SK-N-SH (cell line): Measurements from ENCODE around the gene ASTL. TPM values are rescaled to one million over a fixed set of nuclear protein-coding genes. Genes with fewer than 3 reads are reported as not detected.

ENCODE experiments used
- CTCF ChIA-PET: fragments of 300-600, 350-600 bp; formaldehyde crosslinking; extraction: SDS; loops from one replicate; lab custom pipeline; 2021; lab: Yijun Ruan, JAX
- POLR2A ChIA-PET: fragments of 350-600 bp; sonication (Branson Sonifier 250); formaldehyde crosslinking; extraction: SDS; loops from one replicate; lab custom pipeline; 2020; ENCODE audit warnings: antibody characterized with exemption, inconsistent platforms; lab: Yijun Ruan, JAX
- DNase-seq: peaks from one replicate; pipeline ENCODE4 v3.0.0; 2012
- H2AFZ ChIP-seq: fragments of 200-600 bp; sonication (generic); 2 replicates; pipeline ENCODE4 v1.8.1; 2016; ENCODE audit warnings: antibody characterized with exemption, mild to moderate bottlenecking, low read depth
- H3F3A ChIP-seq: fragments of 200-600 bp; sonication (generic); replicated peaks from 2 replicates; pipeline ENCODE3; 2016; ENCODE audit warnings: antibody characterized with exemption, mild to moderate bottlenecking; ENCODE audit not compliant: insufficient read depth
- H3K27ac ChIP-seq, 2 experiments: fragments of 200-500 bp in 1 of 2; fragments of 200-600 bp in 1 of 2; sonication (Bioruptor generic) in 1 of 2; sonication (generic), shearing (Covaris generic) in 1 of 2; 2 replicates each; pipeline versions ENCODE4 v1.5.1 to v1.6.1; 2014 to 2016; ENCODE audit warnings: low read depth in 2 of 2, inconsistent platforms in 1 of 2, low read length in 1 of 2, mild to moderate bottlenecking in 1 of 2, mixed read lengths in 1 of 2
- H3K27me3 ChIP-seq: fragments of 200-600 bp; sonication (generic), shearing (Covaris generic); 2 replicates; pipeline ENCODE4 v1.6.1; 2016; ENCODE audit warnings: mixed run types; ENCODE audit not compliant: insufficient read depth
- H3K36me3 ChIP-seq, 2 experiments: fragments of 200-500 bp in 1 of 2; fragments of 200-600 bp in 1 of 2; sonication (Bioruptor generic) in 1 of 2; sonication (generic) in 1 of 2; replicated peaks in 1 of 2; 2 replicates each; pipeline versions ENCODE3 to v1.5.1; 2014 to 2016; ENCODE audit warnings: low read length in 1 of 2, mild to moderate bottlenecking in 1 of 2; ENCODE audit not compliant: insufficient read depth in 2 of 2, control insufficient read depth in 1 of 2
- H3K4me1 ChIP-seq, 2 experiments: fragments of 200-500 bp in 1 of 2; fragments of 200-600 bp in 1 of 2; sonication (Bioruptor generic) in 1 of 2; sonication (generic), shearing (Covaris generic) in 1 of 2; 2 replicates each; pipeline versions ENCODE4 v1.5.1 to v1.6.1; 2014 to 2016; ENCODE audit warnings: low read depth in 1 of 2, low read length in 1 of 2, mixed run types in 1 of 2; ENCODE audit not compliant: insufficient read depth in 2 of 2, control insufficient read depth in 1 of 2
- H3K4me2 ChIP-seq: fragments of 200-600 bp; sonication (generic), shearing (Covaris generic); 2 replicates; pipeline ENCODE4 v1.6.1; 2017; ENCODE audit warnings: mixed run types
- H3K4me3 ChIP-seq, 2 experiments: fragments of 200-500 bp in 1 of 2; fragments of 200-600 bp in 1 of 2; sonication (Bioruptor generic) in 1 of 2; sonication (generic), shearing (Covaris generic) in 1 of 2; 2 replicates each; pipeline versions ENCODE4 v1.5.1 to v1.8.1; 2014 to 2016; ENCODE audit warnings: low read depth in 2 of 2, inconsistent platforms in 1 of 2, low read length in 1 of 2, mild to moderate bottlenecking in 1 of 2, mixed read lengths in 1 of 2, moderate library complexity in 1 of 2
- H3K79me2 ChIP-seq: fragments of 200-600 bp; sonication (generic); 2 replicates; pipeline ENCODE4 v1.8.1; 2017; ENCODE audit warnings: mild to moderate bottlenecking; ENCODE audit not compliant: insufficient read depth
- H3K9ac ChIP-seq: fragments of 200-600 bp; sonication (generic); 2 replicates; pipeline ENCODE4 v1.6.1; 2017; ENCODE audit warnings: mixed run types
- H3K9me2 ChIP-seq: fragments of 200-600 bp; sonication (generic); 2 replicates; pipeline ENCODE4 v1.6.1; 2017; ENCODE audit warnings: mixed run types
- H3K9me3 ChIP-seq: fragments of 200-600 bp; sonication (generic); 2 replicates; pipeline ENCODE4 v1.6.1; 2017; ENCODE audit warnings: mixed run types, mild to moderate bottlenecking, moderate library complexity
- H4K20me1 ChIP-seq: fragments of 200-600 bp; sonication (generic); 2 replicates; pipeline ENCODE4 v1.6.1; 2017; ENCODE audit warnings: mild to moderate bottlenecking, mixed run types; ENCODE audit not compliant: insufficient read depth
- ELF1 ChIP-seq: IDR thresholded peaks from 2 replicates; pipeline ENCODE4 v1.4.0; 2012
- EP300 ChIP-seq, 2 experiments: IDR thresholded peaks; 2 replicates each; pipeline versions ENCODE4 v1.4.0 to v1.6.1; 2012; ENCODE audit warnings: borderline replicate concordance in 1 of 2, low read depth in 1 of 2, low read length in 1 of 2
- FOSL2 ChIP-seq: IDR thresholded peaks from 2 replicates; pipeline ENCODE4 v1.4.0; 2012; ENCODE audit warnings: low read depth, mild to moderate bottlenecking, moderate library complexity, borderline replicate concordance
- GATA2 ChIP-seq: sonication (generic); formaldehyde crosslinking; IDR thresholded peaks from 2 replicates; pipeline ENCODE4 v1.5.0; 2020; ENCODE audit warnings: mild to moderate bottlenecking, missing genetic modification reagents
- NFIC ChIP-seq: IDR thresholded peaks from 2 replicates; pipeline ENCODE4 v1.4.0; 2012; ENCODE audit warnings: borderline replicate concordance
- NRF1 ChIP-seq: IDR thresholded peaks from 2 replicates; pipeline ENCODE4 v1.6.1; 2012; ENCODE audit warnings: low read depth, mild to moderate bottlenecking, low read length
- POLR2AphosphoS5 ChIP-seq: IDR thresholded peaks from 2 replicates; pipeline ENCODE4 v1.6.1; 2012; ENCODE audit warnings: low read depth, low read length
- RAD21 ChIP-seq: IDR thresholded peaks from 2 replicates; pipeline ENCODE4 v1.6.1; 2012; ENCODE audit warnings: mild to moderate bottlenecking, low read length
- RCOR1 ChIP-seq: fragments of 150-350 bp; IDR thresholded peaks from 2 replicates; pipeline ENCODE4 v1.6.1; 2017; ENCODE audit warnings: antibody characterized with exemption, low read length
- RFX5 ChIP-seq: IDR thresholded peaks from 2 replicates; pipeline ENCODE4 v1.6.1; 2012; ENCODE audit warnings: mild to moderate bottlenecking, improper control_type of control experiment, low read length
- SIN3A ChIP-seq: IDR thresholded peaks from 2 replicates; pipeline ENCODE4 v1.6.1; 2012; ENCODE audit warnings: low read depth, mild to moderate bottlenecking, low read length, moderate library complexity, borderline replicate concordance
- SMC3 ChIP-seq: IDR thresholded peaks from 2 replicates; pipeline ENCODE4 v1.6.1; 2012; ENCODE audit warnings: low read depth, low read length, improper control_type of control experiment
- TAF1 ChIP-seq: IDR thresholded peaks from 2 replicates; pipeline ENCODE4 v1.6.1; 2012; ENCODE audit warnings: low read depth, mild to moderate bottlenecking, low read length, moderate library complexity, borderline replicate concordance
- TCF12 ChIP-seq: IDR thresholded peaks from 2 replicates; pipeline ENCODE4 v1.4.0; 2012
- WGBS: methylation state at CpG from one replicate; pipeline ENCODE4 v1.1.6; 2017; ENCODE audit warnings: low lambda C conversion rate; 5-methylcytosine and 5-hydroxymethylcytosine counted together
- polyA plus RNA-seq, 3 experiments: library from polyadenylated mRNA; depleted of rRNA; stranded (reverse); fragments of >200 nt; gene quantifications; 2 replicates each; pipeline ENCODE4 v1.2.3, GENCODE V29; 2012
- TF ChIP-seq, protein P1 (sequence below): IDR thresholded peaks from 2 replicates; pipeline ENCODE4 v1.4.0; 2012; ENCODE audit warnings: low read depth
- TF ChIP-seq, protein P2 (sequence below): IDR thresholded peaks from 2 replicates; pipeline ENCODE4 v1.4.0; 2012; ENCODE audit warnings: low read depth, borderline replicate concordance
- TF ChIP-seq, protein P3 (sequence below): IDR thresholded peaks from 2 replicates; pipeline ENCODE4; 2012
- TF ChIP-seq, protein P4 (sequence below): fragments of 150-350 bp; IDR thresholded peaks from 2 replicates; pipeline ENCODE4 v1.6.1; 2016; ENCODE audit warnings: mild to moderate bottlenecking, low read depth, low read length
- TF ChIP-seq, protein P5 (sequence below): fragments of 150-350 bp; IDR thresholded peaks from 2 replicates; pipeline ENCODE4 v1.6.1; 2017; ENCODE audit warnings: antibody characterized with exemption, low read length, low read depth, borderline replicate concordance

ASTL gene
- polyA plus RNA-seq, 1 of the 3 experiments (the other 2 are of a cell fraction), result not detected

DNA sequence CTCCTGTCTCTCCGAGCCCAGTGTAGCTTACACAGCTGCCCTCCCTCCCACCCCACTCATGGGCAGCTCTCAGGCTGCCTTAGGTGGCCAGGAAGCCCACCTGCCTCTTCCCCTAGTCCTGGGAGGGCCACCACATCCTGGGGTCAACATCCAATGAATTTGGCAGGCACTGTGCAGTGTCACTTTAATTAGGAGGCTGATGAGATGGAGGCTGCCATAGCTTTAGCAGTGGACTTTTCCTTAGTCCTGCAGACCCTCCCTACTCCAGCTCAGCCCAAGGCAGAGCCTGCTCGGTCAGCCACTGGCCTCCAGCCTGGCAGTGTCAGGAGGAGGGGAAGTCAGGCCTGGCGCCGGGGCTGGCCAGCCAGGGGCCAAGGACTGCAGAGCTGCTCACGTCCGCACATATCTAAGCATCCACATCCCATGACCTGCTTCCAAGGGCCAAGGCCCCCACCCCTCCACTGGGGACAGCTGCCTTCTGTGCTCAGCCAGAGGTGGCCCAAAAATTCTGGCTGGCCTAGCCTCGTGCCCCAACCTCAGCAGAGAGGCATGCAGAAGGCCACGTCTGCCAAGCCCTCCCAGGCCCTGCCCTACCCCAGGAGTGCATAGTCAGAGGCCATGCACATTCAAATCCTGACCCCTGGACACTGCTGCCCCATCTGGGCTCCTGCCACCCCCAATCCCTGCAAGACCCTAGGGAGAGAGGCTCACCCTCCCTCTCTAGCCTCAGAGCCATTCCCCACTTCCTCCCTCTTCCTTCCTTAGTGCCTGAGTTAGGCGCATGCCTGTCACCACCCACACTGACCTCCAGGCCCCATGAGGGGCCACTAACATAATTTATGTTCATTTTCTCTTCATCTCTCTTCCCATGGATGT lies 55.0 kb downstream of the ASTL start:
- Histone ChIP-seq H3K27me3 (no peaks in the 10 kb centered on the region), H2AFZ (no peak overlapping the region), H3K4me3 (no peak overlapping the region), H3K9ac (no peak overlapping the region), H3F3A (no peaks in the 10 kb centered on the region), H4K20me1 (no peaks in the 10 kb centered on the region), H3K79me2 (no peaks in the 10 kb centered on the region), H3K27ac (no peak overlapping the region), H3K9me3 (no peaks in the 10 kb centered on the region; the same call in 1 of the 2 replicates), H3K9me2 (no peaks in the 10 kb centered on the region), H3K36me3 (no peaks in the 10 kb centered on the region), H3K4me1 (peaks cover 0 to 16% of the 10 kb centered on the region in 2 experiments; a peak in 1 of 4 replicates), H3K4me2 (no peak overlapping the region)
- ChIA-PET CTCF (interaction anchor here (1.3 to 2.3 kb wide), 3 partner anchors 10 to 91 kb away, joined by 3 to 8 read pairs (median 4); no protein-coding TSS in a partner anchor), POLR2A (no interaction called here)
- 77% methylated on average over 6 of the region's 9 CpGs for WGBS
- TF ChIP-seq TCF12, result no peak
- TF ChIP-seq, protein P1, sequence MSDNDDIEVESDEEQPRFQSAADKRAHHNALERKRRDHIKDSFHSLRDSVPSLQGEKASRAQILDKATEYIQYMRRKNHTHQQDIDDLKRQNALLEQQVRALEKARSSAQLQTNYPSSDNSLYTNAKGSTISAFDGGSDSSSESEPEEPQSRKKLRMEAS, result no peak
- TF ChIP-seq RCOR1, result no peak
- no peak for TF ChIP-seq NRF1
- TF ChIP-seq TAF1, result no peak
- TF ChIP-seq RFX5, result no peak
- TF ChIP-seq, protein P2, sequence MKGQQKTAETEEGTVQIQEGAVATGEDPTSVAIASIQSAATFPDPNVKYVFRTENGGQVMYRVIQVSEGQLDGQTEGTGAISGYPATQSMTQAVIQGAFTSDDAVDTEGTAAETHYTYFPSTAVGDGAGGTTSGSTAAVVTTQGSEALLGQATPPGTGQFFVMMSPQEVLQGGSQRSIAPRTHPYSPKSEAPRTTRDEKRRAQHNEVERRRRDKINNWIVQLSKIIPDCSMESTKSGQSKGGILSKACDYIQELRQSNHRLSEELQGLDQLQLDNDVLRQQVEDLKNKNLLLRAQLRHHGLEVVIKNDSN, result no peak
- TF ChIP-seq, protein P3, sequence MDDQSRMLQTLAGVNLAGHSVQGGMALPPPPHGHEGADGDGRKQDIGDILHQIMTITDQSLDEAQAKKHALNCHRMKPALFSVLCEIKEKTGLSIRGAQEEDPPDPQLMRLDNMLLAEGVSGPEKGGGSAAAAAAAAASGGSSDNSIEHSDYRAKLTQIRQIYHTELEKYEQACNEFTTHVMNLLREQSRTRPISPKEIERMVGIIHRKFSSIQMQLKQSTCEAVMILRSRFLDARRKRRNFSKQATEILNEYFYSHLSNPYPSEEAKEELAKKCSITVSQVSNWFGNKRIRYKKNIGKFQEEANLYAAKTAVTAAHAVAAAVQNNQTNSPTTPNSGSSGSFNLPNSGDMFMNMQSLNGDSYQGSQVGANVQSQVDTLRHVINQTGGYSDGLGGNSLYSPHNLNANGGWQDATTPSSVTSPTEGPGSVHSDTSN, result no peak
- TF ChIP-seq, protein P4, sequence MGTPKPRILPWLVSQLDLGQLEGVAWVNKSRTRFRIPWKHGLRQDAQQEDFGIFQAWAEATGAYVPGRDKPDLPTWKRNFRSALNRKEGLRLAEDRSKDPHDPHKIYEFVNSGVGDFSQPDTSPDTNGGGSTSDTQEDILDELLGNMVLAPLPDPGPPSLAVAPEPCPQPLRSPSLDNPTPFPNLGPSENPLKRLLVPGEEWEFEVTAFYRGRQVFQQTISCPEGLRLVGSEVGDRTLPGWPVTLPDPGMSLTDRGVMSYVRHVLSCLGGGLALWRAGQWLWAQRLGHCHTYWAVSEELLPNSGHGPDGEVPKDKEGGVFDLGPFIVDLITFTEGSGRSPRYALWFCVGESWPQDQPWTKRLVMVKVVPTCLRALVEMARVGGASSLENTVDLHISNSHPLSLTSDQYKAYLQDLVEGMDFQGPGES, result no peak
- TF ChIP-seq FOSL2, result no peak
- no peak for TF ChIP-seq GATA2 (CRISPR knock-in tag)
- TF ChIP-seq NFIC, result no peak
- no peak for TF ChIP-seq POLR2AphosphoS5
- no peak for TF ChIP-seq SMC3
- TF ChIP-seq, protein P5, sequence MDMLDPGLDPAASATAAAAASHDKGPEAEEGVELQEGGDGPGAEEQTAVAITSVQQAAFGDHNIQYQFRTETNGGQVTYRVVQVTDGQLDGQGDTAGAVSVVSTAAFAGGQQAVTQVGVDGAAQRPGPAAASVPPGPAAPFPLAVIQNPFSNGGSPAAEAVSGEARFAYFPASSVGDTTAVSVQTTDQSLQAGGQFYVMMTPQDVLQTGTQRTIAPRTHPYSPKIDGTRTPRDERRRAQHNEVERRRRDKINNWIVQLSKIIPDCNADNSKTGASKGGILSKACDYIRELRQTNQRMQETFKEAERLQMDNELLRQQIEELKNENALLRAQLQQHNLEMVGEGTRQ, result no peak
- TF ChIP-seq EP300 (IDR thresholded peaks at IDR 0.05; ENCODE audit: borderline replicate concordance in 1 of 2, low read depth in 1 of 2, low read length in 1 of 2), result no peak
- no peak for TF ChIP-seq ELF1
- TF ChIP-seq SIN3A, result no peak
- no peak for TF ChIP-seq RAD21
- no peak for DNase-seq
